T-helper 17 cell (primary cell): ENCODE measurements around the gene TMEM114. TPM values are rescaled to one million over a fixed set of nuclear protein-coding genes. Genes with fewer than 3 reads are reported as not detected.
A peak's percentile ranks its signal among the peaks of the same experiment; 100 is the strongest.

Experiments
- ATAC-seq: fragments of 150-1000 bp; cut with Tn5 transposase; 2 replicates; pipeline ENCODE4 v1.10.0; 2021; ENCODE audit warnings: mild to moderate bottlenecking, moderate library complexity
- DNase-seq, 3 donors: peaks; one replicate each; pipeline versions ENCODE4 v3.0.0 to v3.0.0-alpha.2; 2020 to 2021
- H3K9me3 ChIP-seq: one replicate; pipeline ENCODE4 v1.7.0; 2013; ENCODE audit warnings: low read length, mild to moderate bottlenecking; ENCODE audit not compliant: control insufficient read depth, poor library complexity, severe bottlenecking
- H3K27ac Mint-ChIP-seq: one replicate; pipeline ENCODE4 v1.8.0; 2022; ENCODE audit warnings: mild to moderate bottlenecking, moderate library complexity, mixed read lengths
- H3K27me3 Mint-ChIP-seq: one replicate; pipeline ENCODE4 v1.8.0; 2022; ENCODE audit warnings: mixed read lengths
- H3K36me3 Mint-ChIP-seq: one replicate; pipeline ENCODE4 v1.8.0; 2022; ENCODE audit warnings: low read depth, mixed read lengths
- H3K4me1 Mint-ChIP-seq: one replicate; pipeline ENCODE4 v1.8.0; 2022; ENCODE audit warnings: mild to moderate bottlenecking, mixed read lengths
- H3K4me3 Mint-ChIP-seq: one replicate; pipeline ENCODE4 v1.8.0; 2022; ENCODE audit warnings: mild to moderate bottlenecking, moderate library complexity, mixed read lengths
- total RNA-seq, 4 donors: library from RNA in 2 of 4; stranded (reverse) in 2 of 4; gene quantifications; one replicate each; pipeline ENCODE4 v1.2.3 and lab custom pipeline; 2022 to 2026

TMEM114 gene
- total RNA-seq, 2 donors from 2014 or later: not detected

- ATAC-seq: no peak
- no peaks in the 10 kb centered on the region for H3K9me3 ChIP-seq
- peak overlapping the region; percentile 93 for H3K4me3 Mint-ChIP-seq
- DNase-seq: no peak
- H3K27me3 Mint-ChIP-seq: peaks cover 14% of the 10 kb centered on the region
- peaks cover 17% of the 10 kb centered on the region for H3K4me1 Mint-ChIP-seq
- H3K27ac Mint-ChIP-seq: peak overlapping the region; percentile 94
- H3K36me3 Mint-ChIP-seq: peaks cover 3% of the 10 kb centered on the region
Observed at GRCh38 chr16:8622315-8622656, 32.0 kb upstream of the TMEM114 start.

- ATAC-seq: peak; percentile 99
- H3K36me3 Mint-ChIP-seq: peaks cover under 1% of the 10 kb centered on the region
- peak within 1 kb of the TSS; percentile 94 for H3K27ac Mint-ChIP-seq
- DNase-seq: peak; percentile 86 to 96 (median 92)
- H3K9me3 ChIP-seq: no peaks in the 10 kb centered on the region
- H3K27me3 Mint-ChIP-seq: peaks cover 14% of the 10 kb centered on the region
- peak within 1 kb of the TSS; percentile 93 for H3K4me3 Mint-ChIP-seq
- peaks cover 13% of the 10 kb centered on the region for H3K4me1 Mint-ChIP-seq
Observed at GRCh38 chr16:8621572-8622314, 31.4 kb upstream of the TMEM114 start, which contains the start of gene METTL22. TSS of gene METTL22 (plus strand) at chr16:8621698. CDS start at chr16:8625666, 3,968 bp downstream.

- DNase-seq (no peak), ATAC-seq (peak; percentile 2)
- Mint-ChIP-seq H3K27ac (peak overlapping the region; percentile 94), H3K4me1 (peaks cover 13% of the 10 kb centered on the region), H3K36me3 (no peaks in the 10 kb centered on the region), H3K27me3 (peaks cover 14% of the 10 kb centered on the region), H3K4me3 (peak overlapping the region; percentile 93)
- no peaks in the 10 kb centered on the region for H3K9me3 ChIP-seq
Observed at GRCh38 chr16:8621222-8621571, 30.9 kb upstream of the TMEM114 start.

- DNase-seq (no peak), ATAC-seq (no peak)
- Mint-ChIP-seq H3K27me3 (peaks cover 14% of the 10 kb centered on the region), H3K4me1 (peaks cover 13% of the 10 kb centered on the region), H3K27ac (peak overlapping the region; percentile 94), H3K4me3 (peak overlapping the region; percentile 93), H3K36me3 (no peaks in the 10 kb centered on the region)
- no peaks in the 10 kb centered on the region for H3K9me3 ChIP-seq
Observed at GRCh38 chr16:8620535-8620934, 30.2 kb upstream of the TMEM114 start.

GRCh38 chr16:8619671-8620370 is 29.5 kb upstream of the TMEM114 start:
- H3K4me3 Mint-ChIP-seq: no peak overlapping the region

GRCh38 chr16:8614435-8615029 is 24.2 kb upstream of the TMEM114 start:
- H3K36me3 Mint-ChIP-seq: peaks cover 4% of the 10 kb centered on the region
- H3K9me3 ChIP-seq: no peaks in the 10 kb centered on the region
- DNase-seq (no peak), ATAC-seq (no peak)
- peaks cover 53% of the 10 kb centered on the region for H3K27me3 Mint-ChIP-seq
- H3K27ac Mint-ChIP-seq: no peak overlapping the region
- no peak overlapping the region for H3K4me3 Mint-ChIP-seq
- H3K4me1 Mint-ChIP-seq: no peaks in the 10 kb centered on the region

More at GRCh38 chr16:8619671-8620370, 29.5 kb upstream of the TMEM114 start:
- Mint-ChIP-seq H3K27ac (no peak overlapping the region), H3K4me1 (peaks cover 10% of the 10 kb centered on the region), H3K36me3 (no peaks in the 10 kb centered on the region), H3K27me3 (peaks cover 20% of the 10 kb centered on the region)
- DNase-seq: no peak
- no peak for ATAC-seq
- no peaks in the 10 kb centered on the region for H3K9me3 ChIP-seq

GRCh38 chr16:8611886-8612600 is 21.7 kb upstream of the TMEM114 start:
- Mint-ChIP-seq H3K36me3 (peaks cover 4% of the 10 kb centered on the region), H3K27ac (no peak overlapping the region), H3K27me3 (peaks cover 54% of the 10 kb centered on the region), H3K4me1 (no peaks in the 10 kb centered on the region), H3K4me3 (no peak overlapping the region)
- no peak for DNase-seq
- ATAC-seq: no peak
- no peaks in the 10 kb centered on the region for H3K9me3 ChIP-seq

- no peaks in the 10 kb centered on the region for H3K9me3 ChIP-seq
- H3K36me3 Mint-ChIP-seq: peaks cover 4% of the 10 kb centered on the region
- ATAC-seq: no peak
- H3K27ac Mint-ChIP-seq: peak overlapping the region; percentile 48
- no peak for DNase-seq
- no peaks in the 10 kb centered on the region for H3K4me1 Mint-ChIP-seq
- no peak overlapping the region for H3K4me3 Mint-ChIP-seq
- H3K27me3 Mint-ChIP-seq: peaks cover 54% of the 10 kb centered on the region
Observed at GRCh38 chr16:8611122-8611521, 20.8 kb upstream of the TMEM114 start.

GRCh38 chr16:8607214-8607613 is 16.9 kb upstream of the TMEM114 start:
- Mint-ChIP-seq H3K36me3 (peaks cover 2% of the 10 kb centered on the region), H3K4me1 (no peaks in the 10 kb centered on the region), H3K4me3 (no peak overlapping the region), H3K27ac (no peak overlapping the region), H3K27me3 (peaks cover 33% of the 10 kb centered on the region)
- no peak for ATAC-seq
- no peaks in the 10 kb centered on the region for H3K9me3 ChIP-seq
- DNase-seq: no peak

GRCh38 chr16:8605554-8605953 is 15.2 kb upstream of the TMEM114 start:
- ATAC-seq (no peak), DNase-seq (no peak)
- Mint-ChIP-seq H3K27ac (no peak overlapping the region), H3K36me3 (peaks cover 2% of the 10 kb centered on the region), H3K4me1 (no peaks in the 10 kb centered on the region), H3K4me3 (no peak overlapping the region), H3K27me3 (peaks cover 16% of the 10 kb centered on the region)
- H3K9me3 ChIP-seq: no peaks in the 10 kb centered on the region

- no peak overlapping the region for H3K27ac Mint-ChIP-seq
- DNase-seq (no peak), ATAC-seq (no peak)
- no peaks in the 10 kb centered on the region for H3K4me1 Mint-ChIP-seq
- H3K27me3 Mint-ChIP-seq: no peaks in the 10 kb centered on the region
- no peaks in the 10 kb centered on the region for H3K9me3 ChIP-seq
- H3K4me3 Mint-ChIP-seq: no peak overlapping the region
- no peaks in the 10 kb centered on the region for H3K36me3 Mint-ChIP-seq
Observed at GRCh38 chr16:8600144-8600775, 9.9 kb upstream of the TMEM114 start.

- Mint-ChIP-seq H3K27ac (no peak overlapping the region), H3K4me3 (no peak overlapping the region), H3K4me1 (no peaks in the 10 kb centered on the region)
Observed at GRCh38 chr16:8596581-8596980, 6.3 kb upstream of the TMEM114 start.

GRCh38 chr16:8595783-8596182 is 5.5 kb upstream of the TMEM114 start:
- Mint-ChIP-seq H3K4me1 (no peaks in the 10 kb centered on the region), H3K36me3 (no peaks in the 10 kb centered on the region), H3K27ac (no peak overlapping the region), H3K4me3 (no peak overlapping the region), H3K27me3 (no peaks in the 10 kb centered on the region)
- no peak for ATAC-seq
- no peaks in the 10 kb centered on the region for H3K9me3 ChIP-seq
- DNase-seq: no peak

More at GRCh38 chr16:8596581-8596980, 6.3 kb upstream of the TMEM114 start:
- ATAC-seq: no peak
- no peaks in the 10 kb centered on the region for H3K9me3 ChIP-seq
- no peaks in the 10 kb centered on the region for H3K27me3 Mint-ChIP-seq
- H3K36me3 Mint-ChIP-seq: no peaks in the 10 kb centered on the region
- no peak for DNase-seq
